Fibroblast of skin of back (primary cell): ENCODE measurements around the gene MED27.

Experiments used
- DNase-seq: peaks from one replicate; pipeline ENCODE4 v3.0.0-alpha.2; 2013

The MED27 gene

GRCh38 chr9:131833083-131833482 lies 246.6 kb downstream of the MED27 start:
- no peak for DNase-seq

GRCh38 chr9:131831380-131832165 lies 248.1 kb downstream of the MED27 start:
- no peak for DNase-seq

GRCh38 chr9:131827821-131828369 lies 251.8 kb downstream of the MED27 start:
- DNase-seq = no peak

DNA sequence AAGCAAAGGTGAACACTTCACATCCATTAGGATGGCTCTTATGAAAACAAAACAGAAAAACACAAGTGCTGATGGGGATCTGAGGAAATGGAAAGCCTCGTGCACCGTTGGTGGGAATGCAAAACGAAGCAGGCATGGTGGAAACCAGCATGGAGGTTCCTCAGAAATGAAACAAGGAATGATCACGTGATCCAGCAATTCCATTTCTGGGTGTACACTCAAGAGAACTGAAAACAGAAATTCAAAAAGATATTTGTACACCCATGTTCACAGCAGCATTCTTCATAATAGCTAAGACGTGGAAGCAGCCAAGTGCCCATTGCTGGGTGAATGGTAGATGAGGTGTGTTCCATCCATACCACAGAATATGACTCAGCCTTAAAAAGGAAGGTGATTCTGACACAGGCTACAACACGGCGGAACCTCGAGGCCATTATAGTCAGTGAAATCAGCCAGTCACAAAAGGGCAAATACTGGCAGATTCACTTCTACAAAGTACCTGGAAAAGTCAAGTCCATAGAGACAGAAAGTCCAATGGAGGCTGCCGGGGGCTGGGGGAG lies 252.6 kb downstream of the MED27 start:
- DNase-seq = no peak

DNA sequence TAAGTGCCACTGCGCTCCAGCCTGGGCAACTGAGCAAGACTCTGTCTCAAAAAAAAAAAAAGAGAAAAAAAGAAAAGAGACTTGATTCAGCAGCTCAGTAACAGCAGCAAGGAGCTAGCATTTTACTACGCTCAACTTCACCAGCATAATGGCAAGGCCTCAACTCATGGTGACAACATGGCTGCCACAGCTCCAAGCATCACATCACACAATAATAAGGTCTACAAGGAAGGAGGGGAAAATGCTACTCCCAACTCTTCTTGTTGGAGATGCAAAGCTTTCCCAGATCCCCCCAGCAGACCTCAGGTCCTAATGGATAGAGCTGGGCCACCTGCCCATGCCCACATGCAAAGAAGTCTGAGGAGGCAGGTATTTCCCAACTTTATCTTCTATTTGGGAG lies 253.6 kb downstream of the MED27 start:
- DNase-seq = no peak

DNA sequence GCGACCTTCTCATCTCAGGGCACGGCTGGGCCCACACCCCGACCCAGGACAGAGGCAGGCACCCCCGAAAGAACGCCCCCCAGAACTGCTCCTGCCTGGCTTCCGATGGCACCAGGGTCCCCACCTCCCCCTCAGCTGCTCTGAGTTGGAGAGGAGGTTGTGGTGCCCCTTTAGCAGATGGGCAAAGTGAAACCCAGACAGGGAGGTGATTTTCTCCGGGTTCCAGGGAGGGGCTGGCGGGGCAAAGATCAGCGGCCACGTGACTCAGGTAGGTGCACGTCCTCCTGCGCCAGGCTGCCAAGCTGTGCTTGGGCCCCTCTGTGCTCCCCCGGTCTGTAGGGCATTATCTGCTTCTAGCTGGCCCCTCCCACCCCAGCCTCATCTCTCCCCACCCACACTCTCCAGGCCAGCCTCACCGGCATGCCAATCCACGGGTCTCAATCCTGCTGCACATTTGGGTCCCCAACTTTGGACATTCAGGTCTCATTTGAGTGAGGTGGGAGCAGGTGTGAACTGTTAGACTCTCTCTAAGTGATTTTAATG lies 254.6 kb downstream of the MED27 start:
- DNase-seq = no peak

DNA sequence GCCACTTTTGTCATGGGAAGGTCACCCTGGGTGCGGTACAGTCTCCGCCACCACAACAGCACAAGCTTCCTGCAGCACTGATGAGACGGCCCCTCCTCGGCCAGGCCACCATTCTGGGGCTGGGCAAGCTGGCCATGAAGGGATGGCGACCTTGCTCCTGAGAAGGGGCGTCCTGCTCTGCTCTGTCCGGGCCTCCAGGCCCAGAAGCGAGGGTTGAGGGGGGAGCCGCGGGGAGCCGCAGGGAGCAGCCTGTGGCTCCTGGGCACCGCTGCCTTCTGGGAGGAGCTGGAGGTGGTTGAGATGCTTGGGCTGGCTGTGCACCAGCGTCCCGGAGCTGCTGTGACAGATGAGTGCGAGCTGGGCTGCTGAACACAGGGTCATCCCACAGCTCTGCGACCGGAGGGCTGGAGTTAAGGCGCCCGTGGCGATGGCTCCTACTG lies 255.5 kb downstream of the MED27 start:
- DNase-seq = no peak

GRCh38 chr9:131823701-131824146 lies 255.9 kb downstream of the MED27 start:
- DNase-seq = no peak

DNA sequence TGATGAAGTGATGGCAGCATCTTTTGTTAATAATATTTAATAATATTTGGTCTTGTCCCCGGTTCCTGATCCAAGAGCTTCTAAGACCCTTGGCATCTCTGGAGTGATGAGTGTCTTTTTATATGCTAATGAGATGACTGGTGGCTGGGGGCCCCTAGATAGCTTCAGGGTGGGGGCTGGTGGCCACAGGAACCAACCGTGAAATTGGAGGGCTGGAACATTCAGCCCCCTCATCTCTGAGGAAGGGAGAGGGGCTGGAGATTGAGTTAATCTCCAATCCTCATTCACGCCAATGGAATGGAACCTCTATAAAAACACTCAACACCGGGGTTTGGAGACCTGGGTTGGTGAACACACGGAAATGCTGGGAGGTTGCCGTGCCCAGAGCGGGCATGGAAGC lies 261.6 kb downstream of the MED27 start:
- no peak for DNase-seq

DNA sequence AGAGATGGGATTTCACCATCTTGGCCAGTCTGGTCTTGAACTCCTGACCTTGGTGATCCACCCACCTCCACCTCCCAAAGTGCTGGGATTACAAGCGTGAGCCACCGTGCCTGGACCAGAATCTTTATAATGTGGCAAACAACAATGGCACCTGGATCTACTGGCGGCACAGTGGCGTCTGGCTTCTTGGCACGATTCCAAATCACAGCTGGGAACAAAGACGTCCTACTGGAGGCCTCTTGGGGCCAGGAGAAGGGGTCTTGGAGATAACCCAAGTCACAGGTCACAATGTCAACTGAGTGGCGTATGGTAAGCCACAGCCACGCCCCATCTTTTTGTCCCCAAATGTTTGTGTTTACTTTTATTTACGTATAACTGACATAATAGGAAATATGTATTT lies 262.0 kb downstream of the MED27 start:
- DNase-seq = no peak

DNA sequence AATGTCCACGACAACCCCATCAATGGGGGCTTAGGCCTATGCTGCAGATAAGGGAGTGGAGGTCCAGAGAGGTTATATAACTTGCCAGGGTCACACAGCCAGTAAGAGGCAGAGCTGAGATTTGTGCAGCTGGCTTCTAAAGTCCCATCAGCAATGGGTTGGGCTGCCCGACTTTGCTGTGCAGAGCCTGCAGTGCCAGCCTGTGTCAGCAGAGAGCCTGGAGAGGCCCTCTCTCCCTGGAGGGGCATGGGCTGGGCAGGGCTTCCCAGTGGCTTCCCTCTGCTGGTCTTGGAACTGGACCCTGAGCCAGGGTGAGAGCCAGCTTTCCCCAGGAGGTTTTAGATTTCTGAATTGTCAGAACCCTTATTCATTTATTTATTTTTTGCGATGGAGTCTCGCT lies 262.6 kb downstream of the MED27 start:
- no peak for DNase-seq

DNA sequence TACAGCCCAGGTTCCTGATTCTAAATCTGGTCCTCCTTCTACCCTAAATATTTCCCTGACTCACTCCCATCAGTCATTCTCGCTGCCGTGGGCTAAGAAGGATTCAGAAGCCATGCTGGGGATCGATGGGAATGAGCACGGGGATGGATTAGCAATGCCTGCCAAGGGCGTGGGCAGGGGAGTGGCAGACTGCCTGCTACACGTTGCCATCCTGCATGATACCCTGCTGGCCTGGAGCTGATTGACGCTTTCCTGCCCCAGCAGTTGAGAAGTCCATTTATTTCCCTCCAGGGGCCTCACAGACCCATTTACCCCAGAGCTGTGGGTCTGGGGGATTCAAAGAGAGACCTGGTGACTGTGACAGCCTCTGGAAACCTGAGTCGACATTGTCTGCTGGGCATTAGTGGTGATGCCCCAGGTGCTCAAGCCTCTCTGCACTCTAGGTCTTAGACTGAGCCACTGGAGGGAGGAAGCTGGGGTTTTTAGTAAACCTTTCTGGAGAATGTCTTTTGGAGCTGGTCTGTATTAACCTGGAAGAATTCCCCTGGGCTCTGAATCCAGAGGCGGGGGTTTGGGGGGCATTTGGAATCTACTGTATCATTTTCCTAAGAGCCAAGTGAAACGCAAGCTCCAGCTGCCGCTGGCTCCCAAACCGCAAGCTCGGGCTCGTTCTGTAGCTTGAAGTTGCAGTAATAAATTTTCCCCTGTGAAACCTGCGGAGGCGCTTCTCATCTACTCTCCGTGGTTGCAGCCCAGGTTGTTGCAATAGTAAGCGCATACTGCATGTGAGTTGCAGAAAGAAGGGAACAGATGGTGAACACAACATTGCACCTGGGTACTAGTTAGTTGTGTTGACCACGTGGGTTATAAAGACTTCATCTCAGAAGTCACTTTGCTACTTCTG lies 263.4 kb downstream of the MED27 start:
- no peak for DNase-seq

GRCh38 chr9:131814707-131815106 lies 265.0 kb downstream of the MED27 start:
- DNase-seq = no peak

DNA sequence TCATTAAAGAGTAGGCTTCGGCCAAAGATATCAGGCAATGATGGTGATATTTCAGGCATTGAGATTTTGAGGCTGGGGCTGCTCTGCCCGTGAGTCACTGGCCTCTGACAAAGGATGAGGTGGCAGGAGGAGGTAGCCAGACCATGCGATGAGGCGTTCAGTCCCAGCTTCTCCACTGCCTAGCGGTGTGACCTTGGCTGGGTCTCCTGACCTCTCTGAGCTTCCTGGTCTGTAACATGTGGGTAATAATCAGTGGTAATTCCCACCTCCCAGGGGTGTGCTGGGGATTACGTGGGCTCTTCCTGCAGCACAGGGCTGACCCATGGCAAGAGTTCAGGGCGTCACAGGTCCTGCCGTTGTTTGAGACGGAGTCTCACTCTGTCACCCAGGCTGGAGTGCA lies 266.6 kb downstream of the MED27 start:
- DNase-seq = peak; percentile 11

DNA sequence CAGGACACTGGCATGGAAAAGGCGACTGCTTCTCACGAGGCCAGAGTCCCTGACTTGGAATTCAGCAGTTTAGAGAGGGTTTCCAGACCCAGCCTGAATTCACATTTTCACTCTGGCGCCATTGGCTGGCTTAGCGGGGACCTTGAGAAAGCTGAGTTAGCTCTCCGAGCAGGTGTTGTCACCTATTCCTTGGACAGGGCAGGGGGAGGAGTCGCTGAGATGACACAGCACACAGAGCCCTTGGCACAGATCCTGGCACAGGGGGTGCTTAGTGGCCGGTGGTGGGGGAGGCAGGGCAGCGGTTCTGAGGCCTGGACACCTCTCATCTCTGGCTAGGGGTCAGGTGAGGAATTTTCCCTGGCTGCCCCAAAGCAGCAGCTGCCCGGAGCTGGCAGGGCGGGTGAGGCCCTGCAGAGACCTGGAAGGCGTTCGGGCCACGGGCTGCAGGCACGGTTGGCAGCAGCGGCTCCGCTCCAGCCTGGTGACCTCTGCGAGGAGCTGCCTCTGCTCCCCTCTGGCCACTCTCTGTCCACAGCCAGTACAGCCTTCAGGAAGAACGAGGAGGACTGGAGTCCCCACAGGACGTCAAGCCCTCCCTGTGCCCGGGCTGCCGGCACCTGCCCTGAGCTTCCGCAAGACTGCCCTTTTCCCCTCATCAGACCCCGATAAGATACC lies 267.4 kb downstream of the MED27 start:
- no peak for DNase-seq

GRCh38 chr9:131811405-131811804 lies 268.3 kb downstream of the MED27 start:
- no peak for DNase-seq

- no peak for DNase-seq
Observed at GRCh38 chr9:131810351-131811170, 269.1 kb downstream of the MED27 start.
